Measurements from ENCODE around the gene TNKS1BP1.
"Not testable (repeated sequence)": the region's sequence is repeated elsewhere in the genome, so short reads cannot be mapped to it uniquely, and the experiment has no call there.

Gene TNKS1BP1

GRCh38 chr11:57309106-57310059 is 15.4 kb downstream of the TNKS1BP1 start:
- DNase-seq, result no peak

GRCh38 chr11:57308426-57309060 is 16.2 kb downstream of the TNKS1BP1 start:
- no peak for DNase-seq

GRCh38 chr11:57307666-57308270 is 17.0 kb downstream of the TNKS1BP1 start:
- no peak for DNase-seq

GRCh38 chr11:57306940-57307565 is 17.7 kb downstream of the TNKS1BP1 start:
- DNase-seq, result no peak

GRCh38 chr11:57306161-57306876 is 18.4 kb downstream of the TNKS1BP1 start:
- no peak for DNase-seq

DNA sequence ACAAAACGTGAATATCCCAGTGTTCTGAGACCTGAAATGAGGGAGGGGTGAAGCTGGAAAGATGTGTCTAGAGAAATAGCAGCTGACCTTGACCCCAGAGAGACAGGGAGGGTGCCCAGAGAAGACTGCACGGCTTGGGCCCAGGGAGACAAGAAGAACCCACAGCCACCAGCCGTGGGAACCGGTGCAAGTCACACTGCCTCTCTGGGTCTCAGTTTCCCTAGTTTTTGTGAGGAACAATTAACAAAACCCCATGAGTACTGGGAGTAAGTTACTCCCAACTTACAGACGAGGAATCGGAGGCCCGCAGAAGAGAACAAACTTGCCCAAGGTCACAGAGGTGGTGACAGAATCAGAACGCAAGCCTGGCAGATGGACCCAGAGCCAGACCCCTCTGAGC is 19.2 kb downstream of the TNKS1BP1 start:
- DNase-seq, result no peak

- DNase-seq, result no peak
These were observed 20.7 kb downstream of the TNKS1BP1 start for GRCh38 chr11:57303990-57304579.

DNA sequence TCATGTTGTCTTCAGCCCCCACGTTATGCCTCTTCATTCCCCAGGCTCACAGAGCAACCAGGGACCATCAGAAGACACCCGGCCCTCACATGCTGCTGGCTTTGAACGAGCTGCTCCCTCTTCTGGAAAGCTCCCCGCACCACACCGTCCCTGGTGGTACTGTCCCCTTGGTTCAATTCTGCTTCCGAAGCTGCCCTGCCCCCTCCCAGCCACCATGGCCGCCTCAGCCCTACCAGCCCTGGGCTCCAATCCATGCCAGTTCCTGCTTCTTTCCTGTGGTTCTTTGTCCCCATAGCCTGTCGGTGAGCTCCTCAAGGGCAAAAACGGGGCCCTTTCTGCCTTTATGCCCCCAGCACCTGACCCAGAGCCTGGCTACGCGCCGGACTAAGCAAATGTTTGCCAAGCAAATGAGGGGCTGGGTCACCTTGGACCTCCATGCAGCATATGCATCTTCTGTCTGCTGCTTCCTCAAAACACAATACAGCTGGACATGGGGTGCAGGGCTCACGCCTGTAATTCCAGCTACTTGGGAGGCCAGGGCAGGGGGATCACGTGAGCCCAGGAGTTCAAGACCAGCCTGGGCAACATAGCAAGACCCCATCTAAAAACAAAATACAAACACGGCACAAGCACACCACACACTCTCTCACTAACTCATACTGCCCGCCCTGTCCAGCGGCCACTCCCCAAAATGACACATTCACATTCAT is 21.3 kb downstream of the TNKS1BP1 start:
- DNase-seq, result no peak

DNA sequence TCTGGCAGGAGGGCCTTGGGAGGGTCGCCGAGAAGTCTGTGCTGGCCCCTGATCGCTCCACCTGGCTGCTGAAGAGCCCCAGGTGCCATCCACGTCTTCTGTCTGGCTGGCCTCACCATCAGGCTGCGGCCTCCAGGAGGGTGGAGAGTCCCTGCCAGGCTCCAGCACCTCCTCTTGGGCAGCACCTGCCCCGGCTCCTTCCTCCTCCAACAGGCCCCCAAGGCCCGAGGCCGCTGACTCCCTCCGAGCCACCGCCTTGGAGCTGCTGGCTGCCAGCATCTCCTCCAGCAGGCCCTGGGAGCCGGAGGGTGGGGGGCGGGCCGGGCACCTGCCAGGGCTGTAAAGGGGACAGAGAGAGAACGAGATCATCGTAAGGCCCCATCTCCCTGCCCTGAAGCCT is 22.3 kb downstream of the TNKS1BP1 start:
- DNase-seq, result no peak

GRCh38 chr11:57301711-57302423 is 22.9 kb downstream of the TNKS1BP1 start:
- no peak for DNase-seq

DNA sequence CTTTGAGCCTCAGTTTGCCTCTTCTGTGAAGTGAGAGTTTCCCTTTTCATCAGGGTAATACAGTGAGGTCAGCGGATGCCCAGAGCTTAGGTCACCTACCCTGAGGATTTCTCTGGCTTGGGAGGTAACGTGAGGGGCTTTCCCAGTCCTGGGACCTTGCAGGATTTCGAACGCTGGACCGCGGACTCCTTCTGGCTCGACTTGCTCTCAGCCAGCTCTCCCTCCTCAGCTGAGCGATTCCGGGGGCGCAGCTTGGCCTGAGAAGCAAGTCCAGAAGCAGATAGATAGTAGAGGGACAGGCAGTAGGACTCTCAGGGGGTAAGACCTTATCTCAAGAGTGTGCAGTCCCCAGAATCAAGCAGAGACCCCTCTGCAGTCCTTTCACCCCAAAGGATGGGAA is 24.0 kb downstream of the TNKS1BP1 start:
- DNase-seq, result no peak

DNA sequence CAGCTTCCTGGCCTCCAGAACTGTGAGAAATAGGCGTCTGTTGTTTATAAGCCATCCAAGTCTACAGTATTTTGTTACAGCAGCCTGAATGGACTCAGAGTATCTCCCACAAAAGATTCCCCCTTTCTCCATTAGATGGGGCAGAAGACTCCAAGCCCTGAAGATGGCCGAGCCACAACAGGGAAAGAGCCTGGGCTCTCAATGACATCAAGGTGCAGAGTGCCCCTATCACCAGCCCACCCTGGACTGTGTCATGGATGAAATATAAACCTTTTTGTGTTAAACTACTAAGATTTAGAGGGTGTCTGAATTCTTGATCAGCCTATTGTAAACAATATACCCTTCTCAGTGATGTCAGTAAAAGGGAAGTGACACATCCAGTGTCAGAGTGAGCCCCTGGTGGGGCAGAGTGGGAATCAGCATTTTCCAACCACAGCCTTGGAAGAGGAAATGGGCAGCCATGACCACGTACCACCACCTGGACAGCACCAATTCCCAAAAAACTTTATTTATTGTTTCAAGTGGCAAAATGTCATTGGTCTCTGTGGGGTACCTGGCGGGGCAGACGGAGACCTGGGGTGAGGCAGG is 25.5 kb downstream of the TNKS1BP1 start:
- DNase-seq, result no peak

DNA sequence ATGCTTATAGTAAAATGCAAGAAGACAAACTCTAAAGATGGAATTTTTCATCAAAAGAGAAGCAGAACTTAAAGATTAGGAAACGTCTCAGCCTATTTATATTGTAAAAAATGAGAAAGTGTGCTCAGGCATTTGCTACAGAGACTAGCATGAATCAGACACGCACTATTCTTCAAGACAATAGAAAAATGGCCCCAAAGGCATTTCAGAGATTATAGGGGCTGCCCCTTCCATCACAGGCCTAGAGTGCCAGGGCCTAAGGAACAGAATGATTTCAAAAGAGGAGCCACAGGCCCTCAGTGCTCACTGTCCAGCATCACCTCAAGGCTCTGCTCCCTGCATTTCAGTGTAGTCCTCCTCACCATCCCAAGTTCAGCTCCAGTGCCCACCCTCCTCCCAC is 27.5 kb downstream of the TNKS1BP1 start:
- no peak for DNase-seq

- not testable (repeated sequence) for DNase-seq
These were observed 28.5 kb downstream of the TNKS1BP1 start for GRCh38 chr11:57296205-57296604.

DNA sequence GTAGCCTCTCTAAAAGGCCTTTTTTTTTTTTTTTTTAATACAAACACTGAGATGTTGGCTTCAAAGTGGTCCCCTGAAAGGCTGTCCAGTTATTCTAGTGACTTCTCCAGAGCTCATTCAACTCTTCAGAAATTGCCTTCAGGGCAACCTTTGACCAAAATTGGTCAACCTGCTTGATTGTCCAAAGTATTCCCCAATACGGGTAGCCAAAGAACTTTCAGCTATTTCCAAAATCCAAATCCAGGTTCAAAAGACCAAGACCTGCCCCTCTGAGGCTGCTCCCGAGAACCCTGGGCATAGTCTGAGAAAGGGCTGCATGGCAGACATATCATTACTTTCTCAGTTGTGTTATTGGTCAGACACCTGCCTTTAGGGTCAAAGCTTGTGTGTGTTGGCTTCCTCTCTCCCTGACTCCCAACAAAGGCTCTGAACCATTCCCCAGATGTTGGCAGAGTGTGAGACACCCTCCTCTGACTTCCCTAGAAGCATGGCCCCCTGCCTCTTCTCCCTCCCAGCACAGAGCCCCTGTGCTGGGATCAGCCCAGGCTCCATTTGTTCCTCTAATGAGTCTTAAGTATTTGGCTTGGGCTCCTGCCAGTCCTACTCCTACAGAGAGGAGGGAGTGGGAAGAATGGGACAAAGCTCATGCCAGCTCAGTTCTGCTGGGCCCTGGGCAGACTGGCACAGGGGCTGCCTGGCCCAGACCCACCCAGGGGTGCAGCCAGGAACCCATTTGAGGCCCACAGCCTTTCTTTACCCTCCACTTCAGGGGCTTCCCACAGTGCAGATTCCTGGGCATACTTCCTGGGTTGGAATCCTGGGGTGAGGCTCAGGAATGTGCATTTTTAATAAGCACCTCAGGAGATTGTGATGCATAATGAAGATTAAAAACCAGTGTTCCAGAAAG is 30.3 kb downstream of the TNKS1BP1 start:
- no peak for DNase-seq

GRCh38 chr11:57290288-57290687 is 34.5 kb downstream of the TNKS1BP1 start:
- DNase-seq, result no peak

DNA sequence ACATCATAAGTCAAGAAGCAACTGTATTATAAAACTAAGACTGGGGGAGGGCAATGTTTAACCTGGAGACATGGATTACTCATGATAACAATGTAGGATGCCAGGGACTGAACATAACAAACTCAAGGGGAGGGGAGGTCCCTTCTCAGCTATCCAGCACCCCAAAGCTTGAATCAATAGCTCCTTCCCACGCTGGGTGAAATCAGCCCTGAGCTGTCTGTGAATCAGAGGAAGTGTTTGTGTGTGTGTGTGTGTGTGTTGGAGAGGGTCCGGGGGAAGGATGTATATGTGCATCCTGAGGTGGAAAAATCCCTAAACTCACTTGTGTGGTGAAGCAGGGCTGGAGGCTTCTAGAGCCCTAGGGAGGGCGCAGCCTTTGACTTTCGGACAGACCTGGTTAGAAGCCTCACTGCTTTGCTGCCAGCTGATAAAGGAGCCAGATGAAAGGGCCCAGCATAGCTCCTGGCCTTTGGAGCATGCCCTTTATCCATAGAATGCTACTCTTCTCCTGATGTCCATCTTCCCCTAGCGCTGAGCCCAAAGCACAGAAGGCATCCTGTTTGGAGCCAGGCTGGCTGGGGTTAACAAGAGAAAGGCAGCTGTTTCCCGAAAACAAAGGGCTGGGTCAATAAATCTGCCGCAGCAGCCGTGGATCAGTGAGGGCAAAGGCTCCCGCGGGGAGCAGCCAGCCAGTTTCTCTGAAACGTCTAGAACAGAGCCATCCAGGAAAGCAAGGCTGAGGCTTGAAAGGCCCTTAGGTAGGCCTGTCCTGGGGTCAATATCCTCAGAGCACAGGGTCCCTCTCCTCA is 35.8 kb downstream of the TNKS1BP1 start:
- no peak for DNase-seq

GRCh38 chr11:57287884-57288283 is 36.9 kb downstream of the TNKS1BP1 start:
- no peak for DNase-seq

All from CD4-positive, alpha-beta T cell treated with Interleukin-1 beta for 1 hour (primary cell).